Nephron progenitor cell (in vitro differentiated cells): ENCODE results near the gene ANGPTL5.
"Not testable (repeated sequence)": the region's sequence is repeated elsewhere in the genome, so short reads cannot be mapped to it uniquely, and the experiment has no call there.

Source experiments
- DNase-seq: peaks from one replicate; pipeline ENCODE4 v3.0.0; 2021
- H3K27ac Mint-ChIP-seq: 2 replicates; pipeline ENCODE4 v1.8.0; 2021; ENCODE audit warnings: mild to moderate bottlenecking, moderate library complexity, mixed read lengths
- H3K27me3 Mint-ChIP-seq: 2 replicates; pipeline ENCODE4 v1.8.0; 2021; ENCODE audit warnings: mild to moderate bottlenecking, low read depth, mixed read lengths; ENCODE audit not compliant: poor library complexity
- H3K36me3 Mint-ChIP-seq: 2 replicates; pipeline ENCODE4 v1.8.0; 2021; ENCODE audit warnings: low read depth, mixed read lengths
- H3K4me1 Mint-ChIP-seq: 2 replicates; pipeline ENCODE4 v1.8.0; 2021; ENCODE audit warnings: mixed read lengths
- H3K4me3 Mint-ChIP-seq: 2 replicates; pipeline ENCODE4 v1.8.0; 2021; ENCODE audit warnings: mild to moderate bottlenecking, moderate library complexity, mixed read lengths
- H3K9me3 Mint-ChIP-seq: 2 replicates; pipeline ENCODE4 v1.8.0; 2021; ENCODE audit warnings: mild to moderate bottlenecking, moderate library complexity, mixed read lengths
- TF ChIP-seq, protein P1 (sequence below): fragments of 200-600 bp; sonication (generic); IDR thresholded peaks from 2 replicates; pipeline ENCODE4 v1.5.0; 2021; ENCODE audit warnings: antibody characterized with exemption

The ANGPTL5 gene

DNA sequence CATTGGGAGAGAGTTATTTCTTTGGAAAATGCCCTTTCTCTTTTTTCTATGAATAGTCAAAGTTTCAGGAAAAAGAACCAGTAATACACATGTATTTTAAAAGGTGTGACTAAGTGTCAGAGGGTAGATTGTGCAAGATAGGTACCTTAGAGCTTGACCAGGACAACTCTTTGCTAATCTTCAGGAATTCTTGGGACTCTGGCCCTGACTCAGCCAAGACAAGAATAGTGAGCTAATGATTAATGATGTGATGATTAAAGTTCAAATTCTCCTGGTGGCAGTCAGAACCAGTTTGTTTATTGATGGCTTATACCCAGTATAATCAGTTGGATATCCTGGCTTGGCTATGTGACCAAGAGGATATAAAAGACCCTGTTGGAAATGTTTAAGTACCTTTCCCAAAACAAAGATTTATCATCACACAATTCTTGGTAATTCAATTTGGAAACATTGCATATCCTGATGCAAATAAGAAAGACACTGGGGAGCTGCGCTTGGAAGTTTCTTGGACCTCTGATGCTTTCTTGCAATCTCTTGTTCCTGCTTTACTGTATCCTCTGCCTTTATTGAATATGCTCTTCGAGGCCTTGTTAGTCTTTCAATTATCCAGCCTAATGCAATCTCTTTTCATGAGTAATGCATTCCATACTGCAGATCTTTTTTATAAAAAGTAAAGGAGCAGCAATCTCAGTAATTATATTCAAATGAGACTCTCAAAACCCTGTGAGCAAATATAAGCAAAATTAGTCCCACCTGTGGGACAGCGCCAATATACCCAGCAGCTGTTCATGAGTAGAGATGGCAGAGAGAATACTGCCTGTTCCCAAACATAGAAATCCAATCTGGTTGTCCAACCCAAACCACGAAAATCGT lies 49.5 kb downstream of the ANGPTL5 start:
- Mint-ChIP-seq H3K4me1 (peaks cover 6% of the 10 kb centered on the region), H3K27me3 (peaks cover 2% of the 10 kb centered on the region), H3K27ac (no peak overlapping the region), H3K4me3 (no peak overlapping the region), H3K36me3 (peaks cover 11% of the 10 kb centered on the region), H3K9me3 (peaks cover 24% of the 10 kb centered on the region)
- no peak for DNase-seq
- TF ChIP-seq, protein P1, sequence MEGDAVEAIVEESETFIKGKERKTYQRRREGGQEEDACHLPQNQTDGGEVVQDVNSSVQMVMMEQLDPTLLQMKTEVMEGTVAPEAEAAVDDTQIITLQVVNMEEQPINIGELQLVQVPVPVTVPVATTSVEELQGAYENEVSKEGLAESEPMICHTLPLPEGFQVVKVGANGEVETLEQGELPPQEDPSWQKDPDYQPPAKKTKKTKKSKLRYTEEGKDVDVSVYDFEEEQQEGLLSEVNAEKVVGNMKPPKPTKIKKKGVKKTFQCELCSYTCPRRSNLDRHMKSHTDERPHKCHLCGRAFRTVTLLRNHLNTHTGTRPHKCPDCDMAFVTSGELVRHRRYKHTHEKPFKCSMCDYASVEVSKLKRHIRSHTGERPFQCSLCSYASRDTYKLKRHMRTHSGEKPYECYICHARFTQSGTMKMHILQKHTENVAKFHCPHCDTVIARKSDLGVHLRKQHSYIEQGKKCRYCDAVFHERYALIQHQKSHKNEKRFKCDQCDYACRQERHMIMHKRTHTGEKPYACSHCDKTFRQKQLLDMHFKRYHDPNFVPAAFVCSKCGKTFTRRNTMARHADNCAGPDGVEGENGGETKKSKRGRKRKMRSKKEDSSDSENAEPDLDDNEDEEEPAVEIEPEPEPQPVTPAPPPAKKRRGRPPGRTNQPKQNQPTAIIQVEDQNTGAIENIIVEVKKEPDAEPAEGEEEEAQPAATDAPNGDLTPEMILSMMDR, result no peak

DNA sequence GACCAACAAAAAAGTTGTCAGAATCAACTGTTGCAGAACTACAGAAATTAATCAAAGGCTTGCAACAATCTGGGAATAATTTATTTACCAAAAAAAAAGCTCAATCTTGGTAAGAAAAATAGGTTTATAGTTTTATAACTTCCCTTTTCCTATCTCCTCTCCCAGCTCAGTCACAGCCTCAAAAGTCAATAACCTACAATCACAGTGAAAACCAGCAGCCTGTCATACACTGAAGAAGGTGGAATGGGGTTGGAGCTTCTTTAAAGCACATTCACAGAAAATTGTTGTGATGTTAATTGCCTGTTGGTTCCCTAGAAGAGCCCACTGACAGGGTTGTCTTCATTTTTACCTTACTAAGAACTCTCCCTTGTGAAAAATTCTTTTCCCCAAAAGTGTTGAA lies 52.2 kb downstream of the ANGPTL5 start:
- Mint-ChIP-seq H3K27me3 (peaks cover 3% of the 10 kb centered on the region), H3K4me1 (peaks cover 13% of the 10 kb centered on the region), H3K27ac (no peak overlapping the region), H3K36me3 (peaks cover 11% of the 10 kb centered on the region), H3K9me3 (peaks cover 24% of the 10 kb centered on the region), H3K4me3 (no peak overlapping the region)
- TF ChIP-seq, protein P1, result no peak
- no peak for DNase-seq

DNA sequence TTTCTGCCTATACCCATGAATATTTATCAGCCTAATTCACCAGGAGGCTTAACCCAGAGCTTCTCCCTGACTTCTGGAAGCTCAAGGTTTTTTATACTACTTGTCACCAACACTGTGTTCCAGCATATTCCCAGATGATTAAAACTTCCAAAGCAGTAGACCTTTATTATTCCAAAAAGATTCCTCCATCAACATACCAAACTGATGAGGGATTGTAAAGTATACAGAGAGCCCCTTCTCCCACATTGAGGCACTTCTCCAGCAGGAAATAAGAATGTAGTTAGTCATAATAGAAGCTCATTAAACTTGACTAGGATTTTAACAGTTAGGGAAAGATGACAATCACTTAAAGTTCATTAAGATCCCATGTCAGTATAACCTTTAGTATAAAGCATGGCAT lies 53.0 kb downstream of the ANGPTL5 start:
- peaks cover 20% of the 10 kb centered on the region for H3K9me3 Mint-ChIP-seq
- H3K27me3 Mint-ChIP-seq, result peaks cover 3% of the 10 kb centered on the region
- H3K36me3 Mint-ChIP-seq, result peaks cover 11% of the 10 kb centered on the region
- TF ChIP-seq, protein P1, result no peak
- no peak overlapping the region for H3K4me3 Mint-ChIP-seq
- no peak overlapping the region for H3K27ac Mint-ChIP-seq
- DNase-seq, result no peak
- H3K4me1 Mint-ChIP-seq, result peaks cover 13% of the 10 kb centered on the region

DNA sequence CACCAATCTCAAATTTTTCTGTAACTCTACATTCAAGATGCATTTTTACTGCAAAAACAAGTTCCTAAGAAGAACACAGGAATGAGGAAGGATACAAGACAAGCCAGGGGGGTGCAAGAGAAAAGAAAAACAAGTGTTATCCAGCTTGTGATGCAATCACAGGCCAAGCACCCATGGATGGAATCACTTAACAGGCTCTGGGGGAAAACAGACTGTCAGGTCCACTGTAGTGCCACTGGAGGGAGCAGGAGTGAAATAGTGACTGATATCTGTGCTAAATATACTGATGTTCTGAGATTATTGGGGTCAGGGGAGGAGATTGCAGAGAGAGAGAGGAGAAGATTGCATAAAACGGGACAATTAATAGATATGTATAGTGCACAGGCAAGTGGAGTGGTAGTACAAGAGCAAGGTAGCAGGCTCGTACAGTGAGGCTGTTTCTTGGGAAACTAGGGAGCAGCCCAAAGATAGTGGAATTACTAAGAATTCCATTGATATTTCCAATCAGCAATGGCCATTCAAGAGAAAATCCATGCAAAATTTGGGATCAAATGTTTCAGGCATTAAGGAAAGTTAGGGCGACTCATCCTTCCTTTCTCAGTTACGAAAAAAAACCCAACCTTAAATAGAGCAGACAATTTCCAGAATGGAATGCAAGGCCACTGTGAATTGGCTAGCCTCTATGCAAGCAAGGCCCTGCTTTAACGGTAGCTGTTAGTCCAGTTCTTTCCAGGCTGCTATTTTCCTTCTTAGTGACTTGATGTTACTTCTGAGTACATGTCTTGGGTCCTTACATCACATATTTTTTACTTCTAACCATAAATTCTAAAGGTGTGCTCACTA lies 53.7 kb downstream of the ANGPTL5 start:
- Mint-ChIP-seq H3K27me3 (peaks cover 3% of the 10 kb centered on the region), H3K4me3 (no peak overlapping the region), H3K4me1 (peaks cover 13% of the 10 kb centered on the region), H3K27ac (no peak overlapping the region), H3K36me3 (peaks cover 11% of the 10 kb centered on the region), H3K9me3 (peaks cover 16% of the 10 kb centered on the region)
- TF ChIP-seq, protein P1, result peak; percentile 42
- peak; percentile 6 for DNase-seq

DNA sequence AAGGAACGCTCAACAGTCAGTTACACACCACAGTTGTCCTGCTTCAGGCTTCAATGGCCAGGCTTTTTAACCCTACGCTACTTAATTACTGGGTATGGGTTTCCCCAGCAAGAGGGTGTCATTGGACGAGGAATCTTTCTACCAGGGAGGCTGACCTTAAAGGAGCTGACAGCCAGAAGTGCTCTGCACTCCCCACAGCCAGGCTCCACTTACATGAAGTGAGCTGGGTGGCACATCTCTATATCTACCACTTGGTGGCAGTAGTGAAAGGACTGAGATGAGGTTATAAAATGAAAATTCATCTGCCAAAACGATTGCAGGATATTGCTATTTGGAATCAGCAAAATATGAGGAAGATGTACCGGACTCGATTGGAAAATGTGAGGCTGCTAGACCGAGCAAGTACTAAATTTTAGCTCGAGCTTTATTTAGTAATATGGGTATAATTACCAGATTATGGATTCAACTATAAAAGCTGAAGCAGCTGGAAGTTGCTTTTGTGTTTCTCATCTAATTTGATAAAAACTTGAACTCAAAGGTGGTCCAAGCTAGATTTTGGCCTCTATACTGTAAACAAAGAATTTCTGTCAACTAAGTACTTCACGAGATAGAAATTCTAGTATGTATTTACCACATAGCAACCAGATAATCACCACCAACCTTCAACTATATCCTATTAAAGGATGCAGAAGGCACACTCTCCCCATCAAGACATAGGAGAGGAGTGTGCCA lies 55.5 kb downstream of the ANGPTL5 start:
- peaks cover 16% of the 10 kb centered on the region for H3K9me3 Mint-ChIP-seq

DNA sequence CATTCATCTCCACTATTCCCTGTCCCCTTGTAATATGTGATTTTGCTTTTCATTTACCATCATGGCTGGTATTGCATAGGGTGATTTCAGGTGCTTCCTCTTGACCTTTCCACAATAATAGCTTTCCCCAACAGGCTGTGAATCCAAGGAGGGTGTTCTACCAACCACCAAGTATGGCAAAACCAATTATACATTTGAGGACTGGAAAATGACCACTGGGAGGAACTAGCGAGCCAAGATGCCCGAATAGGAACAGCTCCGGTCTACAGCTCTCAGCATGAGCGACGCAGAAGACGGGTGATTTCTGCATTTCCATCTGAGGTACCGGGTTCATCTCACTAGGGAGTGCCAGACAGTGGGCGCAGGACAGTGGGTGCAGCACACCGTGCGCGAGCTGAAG lies 64.1 kb downstream of the ANGPTL5 start:
- not testable (repeated sequence) for H3K4me3 Mint-ChIP-seq, H3K36me3 Mint-ChIP-seq, DNase-seq, H3K4me1 Mint-ChIP-seq, H3K27ac Mint-ChIP-seq, H3K27me3 Mint-ChIP-seq
- peaks cover 33% of the 10 kb centered on the region for H3K9me3 Mint-ChIP-seq

More for the DNA sequence above, 55.5 kb downstream of the ANGPTL5 start:
- H3K4me3 Mint-ChIP-seq, result no peak overlapping the region
- DNase-seq, result peak; percentile 42
- peaks cover 3% of the 10 kb centered on the region for H3K27me3 Mint-ChIP-seq
- TF ChIP-seq, protein P1, result peak; percentile 68
- peaks cover 11% of the 10 kb centered on the region for H3K36me3 Mint-ChIP-seq
- H3K27ac Mint-ChIP-seq, result no peak overlapping the region
- peaks cover 13% of the 10 kb centered on the region for H3K4me1 Mint-ChIP-seq
